HG03469 (cell line): ENCODE results near the gene ANO1.

Experiments used
- ATAC-seq: cut with Tn5 transposase; IDR thresholded peaks from one replicate; pipeline ENCODE4 v1.9.1; 2021; ENCODE audit warnings: mild to moderate bottlenecking, moderate library complexity, moderate number of reproducible peaks; ENCODE audit not compliant: unreplicated experiment

The ANO1 gene

GRCh38 chr11:70049045-70049444 lies 29.1 kb upstream of the ANO1 start:
- ATAC-seq = no peak

GRCh38 chr11:70050243-70050642 lies 27.9 kb upstream of the ANO1 start:
- ATAC-seq = no peak

GRCh38 chr11:70054004-70054403 lies 24.1 kb upstream of the ANO1 start:
- ATAC-seq = no peak

GRCh38 chr11:70055444-70055843 lies 22.7 kb upstream of the ANO1 start:
- ATAC-seq = no peak

GRCh38 chr11:70057080-70057479 lies 21.0 kb upstream of the ANO1 start:
- ATAC-seq = no peak

- ATAC-seq = no peak
Measured at GRCh38 chr11:70059971-70060370, 18.1 kb upstream of the ANO1 start.

- no peak for ATAC-seq
Measured at GRCh38 chr11:70060611-70061293, 17.4 kb upstream of the ANO1 start.

GRCh38 chr11:70061734-70062133 lies 16.4 kb upstream of the ANO1 start:
- no peak for ATAC-seq

- no peak for ATAC-seq
Measured at GRCh38 chr11:70063121-70063520, 15.0 kb upstream of the ANO1 start.

- ATAC-seq = no peak
Measured at GRCh38 chr11:70063555-70063954, 14.6 kb upstream of the ANO1 start.

GRCh38 chr11:70064008-70064725 lies 13.9 kb upstream of the ANO1 start:
- no peak for ATAC-seq

- ATAC-seq = no peak
Measured at GRCh38 chr11:70064726-70065317, 13.3 kb upstream of the ANO1 start.

- no peak for ATAC-seq
Measured at GRCh38 chr11:70065318-70066135, 12.6 kb upstream of the ANO1 start.

- ATAC-seq = no peak
Measured at GRCh38 chr11:70066136-70066520, 12.0 kb upstream of the ANO1 start.

GRCh38 chr11:70066628-70067027 lies 11.5 kb upstream of the ANO1 start:
- no peak for ATAC-seq

- no peak for ATAC-seq
Measured at GRCh38 chr11:70067036-70067435, 11.1 kb upstream of the ANO1 start.

GRCh38 chr11:70067591-70068341 lies 10.4 kb upstream of the ANO1 start:
- ATAC-seq = no peak

- ATAC-seq = no peak
Measured at GRCh38 chr11:70068345-70068744, 9.8 kb upstream of the ANO1 start.

- ATAC-seq = no peak
Measured at GRCh38 chr11:70068950-70069349, 9.2 kb upstream of the ANO1 start.

GRCh38 chr11:70070706-70071105 lies 7.4 kb upstream of the ANO1 start:
- no peak for ATAC-seq

- ATAC-seq = no peak
Measured at GRCh38 chr11:70071996-70072395, 6.1 kb upstream of the ANO1 start.
